ENCODE results near the gene SLAMF8. TPM values are rescaled to one million over a fixed set of nuclear protein-coding genes. Genes with fewer than 3 reads are reported as not detected.

The SLAMF8 gene
- total RNA-seq, 1 donor from 2014 or later, result not detected

GRCh38 chr1:159859767-159860322, 33.2 kb downstream of the SLAMF8 start:
- Mint-ChIP-seq H3K36me3 (ENCODE audit: unreplicated experiment) (no peaks in the 10 kb centered on the region), H3K4me1 (ENCODE audit: low read depth, unreplicated experiment) (no peaks in the 10 kb centered on the region), H3K27me3 (ENCODE audit: unreplicated experiment) (peaks cover 4% of the 10 kb centered on the region), H3K4me3 (ENCODE audit: unreplicated experiment) (no peak overlapping the region), H3K9me3 (ENCODE audit: unreplicated experiment) (peaks cover 2% of the 10 kb centered on the region), H3K27ac (ENCODE audit: unreplicated experiment) (no peak overlapping the region)
- no peak for DNase-seq
- TF ChIP-seq CTCF (IDR thresholded peaks at IDR 0.05; ENCODE audit: partially characterized antibody, unreplicated experiment), result no peak

GRCh38 chr1:159860456-159860855, 33.8 kb downstream of the SLAMF8 start:
- H3K27ac Mint-ChIP-seq (ENCODE audit: unreplicated experiment), result no peak overlapping the region
- peaks cover 2% of the 10 kb centered on the region for H3K9me3 Mint-ChIP-seq (ENCODE audit: unreplicated experiment)
- no peak for TF ChIP-seq CTCF (IDR thresholded peaks at IDR 0.05; ENCODE audit: partially characterized antibody, unreplicated experiment)
- no peak for DNase-seq
- peaks cover 4% of the 10 kb centered on the region for H3K27me3 Mint-ChIP-seq (ENCODE audit: unreplicated experiment)
- no peaks in the 10 kb centered on the region for H3K4me1 Mint-ChIP-seq (ENCODE audit: low read depth, unreplicated experiment)
- H3K4me3 Mint-ChIP-seq (ENCODE audit: unreplicated experiment), result no peak overlapping the region
- H3K36me3 Mint-ChIP-seq (ENCODE audit: unreplicated experiment), result no peaks in the 10 kb centered on the region

GRCh38 chr1:159861218-159861617, 34.5 kb downstream of the SLAMF8 start:
- peaks cover 4% of the 10 kb centered on the region for H3K27me3 Mint-ChIP-seq (ENCODE audit: unreplicated experiment)
- DNase-seq, result no peak
- no peak overlapping the region for H3K27ac Mint-ChIP-seq (ENCODE audit: unreplicated experiment)
- TF ChIP-seq CTCF (IDR thresholded peaks at IDR 0.05; ENCODE audit: partially characterized antibody, unreplicated experiment), result no peak
- no peaks in the 10 kb centered on the region for H3K4me1 Mint-ChIP-seq (ENCODE audit: low read depth, unreplicated experiment)
- no peak overlapping the region for H3K4me3 Mint-ChIP-seq (ENCODE audit: unreplicated experiment)
- peaks cover 2% of the 10 kb centered on the region for H3K9me3 Mint-ChIP-seq (ENCODE audit: unreplicated experiment)
- H3K36me3 Mint-ChIP-seq (ENCODE audit: unreplicated experiment), result no peaks in the 10 kb centered on the region

- TF ChIP-seq CTCF (IDR thresholded peaks at IDR 0.05; ENCODE audit: partially characterized antibody, unreplicated experiment), result no peak
- no peak for DNase-seq
- Mint-ChIP-seq H3K36me3 (ENCODE audit: unreplicated experiment) (no peaks in the 10 kb centered on the region), H3K4me3 (ENCODE audit: unreplicated experiment) (no peak overlapping the region), H3K9me3 (ENCODE audit: unreplicated experiment) (peaks cover 2% of the 10 kb centered on the region), H3K4me1 (ENCODE audit: low read depth, unreplicated experiment) (peaks cover 1% of the 10 kb centered on the region), H3K27ac (ENCODE audit: unreplicated experiment) (no peak overlapping the region), H3K27me3 (ENCODE audit: unreplicated experiment) (peaks cover 7% of the 10 kb centered on the region)
These were observed 35.4 kb downstream of the SLAMF8 start for GRCh38 chr1:159862031-159862430.

- peaks cover 2% of the 10 kb centered on the region for H3K9me3 Mint-ChIP-seq (ENCODE audit: unreplicated experiment)
- H3K4me1 Mint-ChIP-seq (ENCODE audit: low read depth, unreplicated experiment), result peaks cover 5% of the 10 kb centered on the region
- H3K27me3 Mint-ChIP-seq (ENCODE audit: unreplicated experiment), result peaks cover 7% of the 10 kb centered on the region
- H3K4me3 Mint-ChIP-seq (ENCODE audit: unreplicated experiment), result no peak within 1 kb of the TSS
- H3K36me3 Mint-ChIP-seq (ENCODE audit: unreplicated experiment), result no peaks in the 10 kb centered on the region
- no peak for TF ChIP-seq CTCF (IDR thresholded peaks at IDR 0.05; ENCODE audit: partially characterized antibody, unreplicated experiment)
- DNase-seq, result no peak
- no peak within 1 kb of the TSS for H3K27ac Mint-ChIP-seq (ENCODE audit: unreplicated experiment)
These were observed 35.9 kb downstream of the SLAMF8 start, which contains the start of gene VSIG8 for GRCh38 chr1:159862557-159862956. Gene VSIG8, minus strand, starts transcription at chr1:159862657. Its CDS starts 136 bp downstream, at chr1:159862521.
